Measurements from ENCODE around the gene SLC4A4.

DNA sequence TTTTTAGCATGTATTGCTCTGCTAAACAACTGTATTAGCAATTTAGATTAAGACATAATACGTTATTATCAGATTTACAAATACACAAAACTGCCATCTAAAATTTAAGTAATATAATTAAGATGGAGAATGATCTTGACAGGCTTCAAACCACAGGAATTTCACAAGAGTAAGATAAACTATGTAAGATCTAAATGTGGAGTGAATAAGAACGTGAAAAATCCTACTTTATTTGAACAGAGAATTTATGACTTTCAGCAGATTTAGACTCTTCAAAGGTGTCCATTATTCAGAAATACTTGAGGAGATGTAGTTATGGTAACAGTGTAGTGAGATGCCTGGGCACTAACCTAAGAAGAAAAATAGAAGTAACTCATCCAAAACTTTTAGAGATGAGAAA, 73.2 kb downstream of the SLC4A4 start:
- TF ChIP-seq ARNT (IDR thresholded peaks at IDR 0.05) (no peak), FOXK2 (IDR thresholded peaks at IDR 0.05) (no peak), SP1 (IDR thresholded peaks at IDR 0.05) (no peak), TARDBP (IDR thresholded peaks at IDR 0.05) (no peak), CTBP1 (IDR thresholded peaks at IDR 0.05; ENCODE audit: borderline replicate concordance) (no peak), FOXM1 (IDR thresholded peaks at IDR 0.05; ENCODE audit: borderline replicate concordance) (no peak), NFRKB (IDR thresholded peaks at IDR 0.05) (no peak), ELF4 (IDR thresholded peaks at IDR 0.05) (no peak), BHLHE40 (IDR thresholded peaks at IDR 0.05; ENCODE audit: borderline replicate concordance) (no peak), LEF1 (IDR thresholded peaks at IDR 0.05; ENCODE audit: borderline replicate concordance) (no peak)
- TF ChIP-seq, protein P1, sequence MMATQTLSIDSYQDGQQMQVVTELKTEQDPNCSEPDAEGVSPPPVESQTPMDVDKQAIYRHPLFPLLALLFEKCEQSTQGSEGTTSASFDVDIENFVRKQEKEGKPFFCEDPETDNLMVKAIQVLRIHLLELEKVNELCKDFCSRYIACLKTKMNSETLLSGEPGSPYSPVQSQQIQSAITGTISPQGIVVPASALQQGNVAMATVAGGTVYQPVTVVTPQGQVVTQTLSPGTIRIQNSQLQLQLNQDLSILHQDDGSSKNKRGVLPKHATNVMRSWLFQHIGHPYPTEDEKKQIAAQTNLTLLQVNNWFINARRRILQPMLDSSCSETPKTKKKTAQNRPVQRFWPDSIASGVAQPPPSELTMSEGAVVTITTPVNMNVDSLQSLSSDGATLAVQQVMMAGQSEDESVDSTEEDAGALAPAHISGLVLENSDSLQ (IDR thresholded peaks at IDR 0.05), result no peak

All from HEK293T (cell line).